ENCODE results near the gene ACRBP.
A peak's percentile ranks its signal among the peaks of the same experiment; 100 is the strongest.

Gene ACRBP

GRCh38 chr12:6646276-6647082 is 753 bp downstream of the ACRBP start:
- no peak for DNase-seq

DNA sequence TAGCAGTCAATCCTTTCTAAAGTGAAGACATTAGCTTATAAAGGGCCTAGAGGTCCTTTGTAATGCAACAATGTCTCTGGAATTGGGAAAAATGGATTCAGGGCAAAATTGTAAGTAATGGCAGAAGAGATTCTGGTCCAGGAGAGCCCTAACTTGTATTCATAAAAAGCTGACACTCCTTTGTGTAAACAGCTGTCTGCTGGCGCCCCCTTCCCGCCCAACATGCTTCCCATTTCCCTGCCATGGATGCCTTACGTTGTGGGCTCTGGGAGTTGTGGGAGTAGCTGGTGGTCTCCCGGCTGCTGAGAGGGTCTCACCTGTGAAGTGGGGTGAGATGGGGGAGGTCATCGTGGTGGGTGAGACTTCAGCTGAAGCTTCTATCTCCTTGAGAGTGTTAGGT is 2.3 kb downstream of the ACRBP start:
- DNase-seq: no peak

DNA sequence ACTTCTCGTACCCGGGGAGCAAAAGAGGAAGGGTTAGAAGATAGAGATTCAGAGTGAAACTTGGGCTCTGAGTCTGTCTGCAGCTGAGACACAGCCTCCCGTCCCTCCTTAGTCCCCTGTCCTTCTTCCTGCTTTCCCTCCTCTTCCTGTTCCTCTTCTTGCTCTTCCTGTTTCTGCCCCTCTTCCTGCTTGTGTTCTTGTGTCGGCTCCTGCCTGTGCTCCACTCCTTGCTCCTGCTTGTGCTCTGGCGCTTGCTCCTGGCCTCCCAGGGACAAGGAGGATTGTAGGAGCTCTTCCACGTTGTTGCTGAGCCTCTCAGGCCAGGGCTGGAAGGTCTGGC is 3.0 kb downstream of the ACRBP start:
- DNase-seq: no peak

DNA sequence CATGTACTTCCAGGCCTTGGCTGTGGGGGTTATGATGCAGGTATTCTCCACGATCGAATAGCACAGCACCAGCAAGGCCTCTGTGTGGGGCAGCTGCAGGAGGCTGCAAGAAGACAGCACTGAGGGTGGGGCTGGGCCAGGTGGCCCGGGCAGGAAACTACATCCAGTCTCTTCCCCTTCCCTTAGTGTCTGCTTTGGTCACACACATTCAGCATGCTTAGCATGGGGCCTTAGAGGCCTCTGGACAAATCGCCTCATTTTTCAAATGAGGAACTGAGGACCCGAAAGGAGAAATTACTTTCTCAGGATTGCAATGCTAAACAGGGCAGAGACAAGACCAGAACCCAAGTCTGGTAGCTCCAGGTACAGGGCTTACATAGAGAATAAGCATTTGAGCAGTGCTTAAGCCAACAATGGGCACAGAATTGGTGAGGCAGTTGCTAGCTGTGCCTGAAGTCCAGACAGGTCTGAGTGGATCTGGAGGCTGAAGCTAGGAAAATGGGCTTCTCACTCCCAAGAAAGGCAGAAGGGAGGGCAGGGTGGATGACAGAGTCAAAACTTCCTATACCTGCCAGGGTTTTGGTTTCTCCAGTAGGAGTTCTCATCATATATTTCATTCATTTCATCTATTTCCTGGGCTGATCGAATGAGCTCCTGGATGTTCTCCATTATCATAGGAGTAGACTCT is 3.5 kb downstream of the ACRBP start:
- DNase-seq: no peak

DNA sequence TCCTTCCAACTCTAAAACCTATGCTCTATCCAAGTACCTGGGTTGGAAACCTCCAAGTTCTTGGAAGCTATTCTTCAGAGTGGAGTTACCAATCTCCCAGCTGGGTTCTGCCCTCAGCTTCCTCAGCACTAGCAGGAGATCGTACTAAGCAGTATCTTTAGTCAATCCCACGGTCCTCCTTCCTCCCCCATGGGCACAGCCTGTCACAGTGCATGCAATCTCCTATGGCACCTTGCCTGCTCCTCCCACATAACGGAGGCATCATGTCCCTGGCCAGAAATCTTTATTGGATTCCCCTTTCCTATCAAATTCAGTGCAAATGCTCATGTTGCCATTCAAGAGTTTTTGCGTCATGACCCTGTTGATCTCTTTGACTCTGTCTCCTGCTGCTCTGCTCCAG is 6.1 kb downstream of the ACRBP start:
- no peak for DNase-seq

DNA sequence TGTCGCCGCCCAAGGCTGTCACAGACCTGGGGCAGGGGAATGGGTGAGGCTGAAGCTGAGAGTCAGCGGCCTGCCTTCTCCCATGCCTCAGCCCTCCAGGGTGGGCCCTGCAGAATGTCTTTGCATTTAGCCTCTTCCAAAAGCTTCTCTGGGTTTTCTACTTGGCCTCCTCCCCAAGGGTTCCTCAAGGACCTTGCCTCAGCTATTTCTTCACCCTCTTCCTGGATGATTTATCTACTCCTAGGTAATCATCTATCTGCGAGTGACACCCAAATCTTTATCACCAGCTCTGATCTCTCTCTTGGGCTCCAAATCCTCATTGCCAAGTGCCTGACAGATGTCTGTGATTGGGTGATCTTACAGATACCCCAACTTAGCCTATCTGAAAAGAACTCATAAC is 6.7 kb downstream of the ACRBP start:
- DNase-seq: no peak

GRCh38 chr12:6639151-6639801 is 8.0 kb downstream of the ACRBP start:
- no peak for DNase-seq

DNA sequence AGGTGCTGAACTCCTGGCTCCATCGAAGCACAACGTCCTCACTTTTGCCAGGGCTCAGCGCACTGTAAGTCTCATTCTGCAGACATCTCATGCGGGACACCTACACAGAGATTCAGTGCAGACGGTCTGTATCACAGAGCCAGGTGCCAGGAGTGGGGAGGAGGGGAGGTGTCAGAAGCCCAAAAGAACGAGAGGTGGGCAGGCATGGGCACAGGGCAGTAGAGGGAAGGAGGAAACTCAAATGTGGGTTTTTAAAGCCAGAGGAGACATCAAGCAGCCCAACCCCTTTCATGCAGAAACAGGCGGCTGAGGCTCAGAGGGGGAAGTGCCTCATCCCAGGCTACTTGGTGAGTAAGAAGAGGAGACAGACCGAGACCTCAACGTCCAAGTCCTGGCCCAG is 8.9 kb downstream of the ACRBP start:
- no peak for DNase-seq

- peak; percentile 59 for DNase-seq
These were observed 11.2 kb downstream of the ACRBP start, which contains the start of gene LPAR5 for GRCh38 chr12:6635856-6636531. LPAR5 (minus strand) TSS chr12:6635959; CDS start chr12:6621248, 14,711 bp downstream.

DNA sequence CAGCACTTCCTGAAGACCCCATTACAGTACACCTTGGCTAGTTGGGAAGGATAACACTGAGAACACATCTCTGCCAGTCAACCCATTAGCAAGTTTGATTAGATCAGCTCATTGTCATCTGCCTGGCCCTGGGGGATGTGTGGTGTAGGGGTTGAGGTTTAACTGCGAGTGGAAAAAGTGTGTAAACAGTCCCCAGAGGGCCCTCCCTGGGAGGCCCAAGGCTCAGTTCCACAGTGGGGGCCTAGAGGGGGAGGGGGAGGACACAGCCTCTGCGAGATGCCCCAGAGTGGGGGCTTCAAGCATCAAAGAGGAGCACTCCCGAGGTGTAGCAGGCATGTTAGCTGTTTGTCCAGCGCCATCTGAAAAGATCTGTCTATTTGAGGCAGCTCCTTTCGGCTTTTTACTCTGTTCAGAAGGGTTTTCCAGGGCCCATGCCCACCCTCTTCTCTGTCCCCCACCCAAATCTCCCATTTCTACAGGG is 11.8 kb downstream of the ACRBP start:
- no peak for DNase-seq

- DNase-seq: peak; percentile 51
These were observed 14.9 kb downstream of the ACRBP start for GRCh38 chr12:6632026-6632983.

DNA sequence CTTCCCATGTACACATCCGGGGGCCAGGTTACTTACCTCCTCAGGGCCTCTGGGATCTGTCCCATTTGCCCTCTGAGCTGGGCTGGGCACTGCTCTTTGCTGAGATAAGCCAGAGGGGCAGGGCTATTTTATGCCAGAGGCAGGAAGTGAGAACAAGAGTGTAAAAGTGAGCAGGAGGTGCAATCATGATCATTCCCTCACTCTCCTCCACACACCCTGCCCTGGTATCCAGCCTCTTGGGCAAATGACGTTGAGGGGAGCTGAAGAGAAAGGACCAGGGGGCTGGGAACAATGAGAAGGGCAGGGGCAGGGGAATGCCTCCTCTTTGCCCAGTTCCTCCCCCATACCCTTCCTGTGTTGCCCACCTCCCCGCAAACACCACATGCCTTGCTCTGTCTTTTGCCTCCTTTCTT is 15.7 kb downstream of the ACRBP start:
- DNase-seq: peak; percentile 18

GRCh38 chr12:6630736-6631135 is 16.5 kb downstream of the ACRBP start:
- DNase-seq: no peak

- DNase-seq: no peak
These were observed 19.6 kb downstream of the ACRBP start for GRCh38 chr12:6627616-6628015.

DNA sequence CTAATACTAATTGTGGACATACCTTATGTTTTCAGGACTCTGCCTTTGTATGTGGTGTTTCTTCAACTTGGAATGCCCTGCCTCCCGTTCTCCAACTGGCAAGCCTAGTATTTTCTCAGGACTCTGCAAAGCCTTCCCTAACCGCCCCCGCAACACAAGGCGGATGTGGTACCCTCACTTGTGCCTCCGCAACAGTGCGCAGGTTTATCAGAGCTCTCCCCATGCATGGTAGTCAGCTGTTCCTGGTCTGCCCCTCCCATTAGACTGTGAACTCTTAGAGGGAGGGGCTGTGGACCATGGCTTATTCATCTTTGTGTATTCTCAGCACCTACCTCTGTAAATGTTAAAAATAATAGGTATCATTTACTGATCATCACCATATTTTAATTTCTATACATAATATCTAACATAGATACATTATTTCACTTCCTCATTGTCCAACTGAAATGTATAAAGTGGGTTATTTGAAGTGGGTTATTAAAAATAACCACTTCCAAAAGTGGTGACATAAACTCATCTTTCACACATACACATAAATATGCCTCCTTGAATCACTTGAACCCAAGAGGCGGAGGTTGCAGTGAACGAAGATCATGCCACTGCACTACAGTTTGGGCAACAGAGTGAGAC is 20.5 kb downstream of the ACRBP start:
- DNase-seq: no peak

GRCh38 chr12:6620885-6621274 is 26.4 kb downstream of the ACRBP start:
- DNase-seq: no peak

DNA sequence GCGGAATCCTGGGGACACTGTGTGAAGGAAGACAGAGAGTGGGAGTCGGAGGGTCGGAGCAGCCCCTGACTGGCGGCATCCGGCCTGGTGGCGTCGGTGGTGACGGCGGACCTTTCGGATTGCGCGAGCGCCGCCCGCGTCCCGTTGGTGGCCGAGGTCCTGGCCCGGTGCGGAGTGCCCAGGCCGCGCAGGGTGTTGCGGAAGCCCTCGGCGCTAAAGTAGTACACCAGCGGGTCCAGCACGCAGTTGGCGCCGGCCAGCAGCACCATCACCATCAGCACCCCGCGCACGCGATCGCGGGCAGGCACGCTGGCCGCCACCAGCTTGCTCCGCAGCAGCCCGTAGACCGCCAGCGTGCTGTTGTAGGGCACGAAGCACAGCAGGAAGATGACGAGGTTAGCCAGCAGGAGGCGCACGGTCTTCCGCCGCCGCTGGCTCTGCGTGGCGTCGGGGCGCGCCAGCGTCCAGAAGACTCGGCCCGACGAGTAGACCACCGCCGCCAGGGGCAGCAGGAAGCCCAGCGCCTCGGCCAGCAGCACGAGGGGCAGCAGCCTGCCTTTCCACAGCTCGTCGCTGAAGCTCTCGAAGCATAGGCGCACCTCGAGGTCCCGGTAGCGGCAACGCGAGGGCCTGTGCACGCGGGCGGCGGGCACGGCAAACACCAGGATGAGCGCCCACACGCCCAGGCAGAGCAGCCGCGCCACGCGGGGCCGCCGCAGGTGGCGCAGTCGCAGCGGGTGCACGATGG is 26.9 kb downstream of the ACRBP start:
- no peak for DNase-seq

DNA sequence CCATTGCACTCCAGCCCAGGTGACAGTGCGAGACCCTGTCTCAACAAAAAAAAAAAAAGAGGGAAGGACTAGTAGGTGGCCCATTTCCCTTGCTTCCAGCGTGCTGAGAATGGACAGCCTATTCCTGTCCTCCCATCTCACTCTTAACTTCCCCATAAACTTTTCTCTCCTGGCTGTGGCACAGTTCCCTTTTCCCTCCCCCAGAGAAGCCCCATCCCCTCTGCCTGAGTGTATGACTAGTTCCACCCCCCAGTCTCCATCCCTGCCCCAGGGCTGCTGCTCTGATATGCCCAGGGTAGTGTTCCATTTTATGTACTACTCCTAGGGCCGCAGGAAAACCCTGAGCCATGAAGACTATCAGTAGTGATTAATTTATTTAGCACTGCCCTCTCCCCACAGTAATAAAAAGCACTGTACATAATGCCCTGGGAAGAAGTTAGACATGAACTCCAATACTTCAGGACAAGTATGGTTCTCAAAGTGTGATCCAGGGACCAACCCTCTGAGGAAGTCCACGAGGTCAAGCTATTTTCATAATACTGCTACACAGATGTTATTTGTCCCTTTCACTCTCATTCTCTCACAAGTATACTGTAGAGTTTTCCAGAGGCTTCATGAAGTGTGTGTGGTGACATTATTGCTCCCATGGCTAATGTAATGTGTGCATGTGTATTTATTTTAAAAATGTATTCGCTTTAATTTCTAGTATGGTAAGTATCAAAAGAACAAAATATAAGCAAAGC is 28.6 kb downstream of the ACRBP start:
- no peak for DNase-seq

DNA sequence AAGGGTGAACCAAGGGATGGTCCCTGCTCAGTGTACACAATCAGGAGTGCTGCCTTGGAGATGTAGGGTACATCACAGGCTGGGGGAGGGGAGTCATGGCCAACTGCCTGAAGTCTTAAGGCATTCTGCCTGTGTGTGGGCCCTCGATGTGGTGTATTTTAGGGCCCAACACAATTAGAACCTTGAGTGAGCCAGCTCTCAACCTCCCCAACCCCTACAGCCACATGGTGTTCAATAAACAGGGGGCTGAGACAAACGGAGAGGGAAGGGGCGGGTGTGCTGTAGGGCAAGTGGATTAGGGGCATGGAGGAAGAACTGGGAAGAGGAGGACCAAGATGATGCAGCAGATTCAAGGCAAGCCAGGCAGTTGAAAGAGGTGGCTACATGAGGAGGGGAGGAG is 31.4 kb downstream of the ACRBP start:
- DNase-seq: no peak
